ENCODE data around the gene INPP5D.

GRCh38 chr2:233141901-233142300, 81.8 kb downstream of the INPP5D start:
- TF ChIP-seq, protein P1, sequence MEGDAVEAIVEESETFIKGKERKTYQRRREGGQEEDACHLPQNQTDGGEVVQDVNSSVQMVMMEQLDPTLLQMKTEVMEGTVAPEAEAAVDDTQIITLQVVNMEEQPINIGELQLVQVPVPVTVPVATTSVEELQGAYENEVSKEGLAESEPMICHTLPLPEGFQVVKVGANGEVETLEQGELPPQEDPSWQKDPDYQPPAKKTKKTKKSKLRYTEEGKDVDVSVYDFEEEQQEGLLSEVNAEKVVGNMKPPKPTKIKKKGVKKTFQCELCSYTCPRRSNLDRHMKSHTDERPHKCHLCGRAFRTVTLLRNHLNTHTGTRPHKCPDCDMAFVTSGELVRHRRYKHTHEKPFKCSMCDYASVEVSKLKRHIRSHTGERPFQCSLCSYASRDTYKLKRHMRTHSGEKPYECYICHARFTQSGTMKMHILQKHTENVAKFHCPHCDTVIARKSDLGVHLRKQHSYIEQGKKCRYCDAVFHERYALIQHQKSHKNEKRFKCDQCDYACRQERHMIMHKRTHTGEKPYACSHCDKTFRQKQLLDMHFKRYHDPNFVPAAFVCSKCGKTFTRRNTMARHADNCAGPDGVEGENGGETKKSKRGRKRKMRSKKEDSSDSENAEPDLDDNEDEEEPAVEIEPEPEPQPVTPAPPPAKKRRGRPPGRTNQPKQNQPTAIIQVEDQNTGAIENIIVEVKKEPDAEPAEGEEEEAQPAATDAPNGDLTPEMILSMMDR (IDR thresholded peaks at IDR 0.05; ENCODE audit: insufficient read depth, low read length), result no peak
- TF ChIP-seq, protein P2, sequence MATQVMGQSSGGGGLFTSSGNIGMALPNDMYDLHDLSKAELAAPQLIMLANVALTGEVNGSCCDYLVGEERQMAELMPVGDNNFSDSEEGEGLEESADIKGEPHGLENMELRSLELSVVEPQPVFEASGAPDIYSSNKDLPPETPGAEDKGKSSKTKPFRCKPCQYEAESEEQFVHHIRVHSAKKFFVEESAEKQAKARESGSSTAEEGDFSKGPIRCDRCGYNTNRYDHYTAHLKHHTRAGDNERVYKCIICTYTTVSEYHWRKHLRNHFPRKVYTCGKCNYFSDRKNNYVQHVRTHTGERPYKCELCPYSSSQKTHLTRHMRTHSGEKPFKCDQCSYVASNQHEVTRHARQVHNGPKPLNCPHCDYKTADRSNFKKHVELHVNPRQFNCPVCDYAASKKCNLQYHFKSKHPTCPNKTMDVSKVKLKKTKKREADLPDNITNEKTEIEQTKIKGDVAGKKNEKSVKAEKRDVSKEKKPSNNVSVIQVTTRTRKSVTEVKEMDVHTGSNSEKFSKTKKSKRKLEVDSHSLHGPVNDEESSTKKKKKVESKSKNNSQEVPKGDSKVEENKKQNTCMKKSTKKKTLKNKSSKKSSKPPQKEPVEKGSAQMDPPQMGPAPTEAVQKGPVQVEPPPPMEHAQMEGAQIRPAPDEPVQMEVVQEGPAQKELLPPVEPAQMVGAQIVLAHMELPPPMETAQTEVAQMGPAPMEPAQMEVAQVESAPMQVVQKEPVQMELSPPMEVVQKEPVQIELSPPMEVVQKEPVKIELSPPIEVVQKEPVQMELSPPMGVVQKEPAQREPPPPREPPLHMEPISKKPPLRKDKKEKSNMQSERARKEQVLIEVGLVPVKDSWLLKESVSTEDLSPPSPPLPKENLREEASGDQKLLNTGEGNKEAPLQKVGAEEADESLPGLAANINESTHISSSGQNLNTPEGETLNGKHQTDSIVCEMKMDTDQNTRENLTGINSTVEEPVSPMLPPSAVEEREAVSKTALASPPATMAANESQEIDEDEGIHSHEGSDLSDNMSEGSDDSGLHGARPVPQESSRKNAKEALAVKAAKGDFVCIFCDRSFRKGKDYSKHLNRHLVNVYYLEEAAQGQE (IDR thresholded peaks at IDR 0.05; ENCODE audit: insufficient replicate concordance, low read depth), result no peak

Measured in HL-60 (cell line).